IgD-negative memory B cell (primary cell): ENCODE measurements around the gene FSCN2. TPM values are rescaled to one million over a fixed set of nuclear protein-coding genes. Genes with fewer than 3 reads are reported as not detected.

ENCODE experiments used
- H3K27ac Mint-ChIP-seq, 3 donors: one replicate each; pipeline ENCODE4 v1.8.0; 2020 to 2022; ENCODE audit warnings: mild to moderate bottlenecking in 3 of 3, mixed read lengths in 3 of 3, moderate library complexity in 1 of 3
- H3K27me3 Mint-ChIP-seq: one replicate; pipeline ENCODE4 v1.8.0; 2021; ENCODE audit warnings: mixed read lengths
- H3K36me3 Mint-ChIP-seq: one replicate; pipeline ENCODE4 v1.8.0; 2020; ENCODE audit warnings: mild to moderate bottlenecking, mixed read lengths
- H3K4me1 Mint-ChIP-seq, 3 donors: one replicate each; pipeline ENCODE4 v1.8.0; 2020 to 2022; ENCODE audit warnings: mixed read lengths in 3 of 3, mild to moderate bottlenecking in 1 of 3
- H3K4me3 Mint-ChIP-seq, 4 donors: one replicate each; pipeline ENCODE4 v1.8.0; 2020 to 2022; ENCODE audit warnings: mild to moderate bottlenecking in 4 of 4, mixed read lengths in 4 of 4, moderate library complexity in 3 of 4
- H3K9me3 Mint-ChIP-seq, 3 donors: one replicate each; pipeline ENCODE4 v1.8.0; 2020 to 2021; ENCODE audit warnings: mixed read lengths in 3 of 3, mild to moderate bottlenecking in 1 of 3
- polyA plus RNA-seq: library from polyadenylated mRNA; unstranded; fragments of 300-500 nt; fragmentation: Illumina TruSeq; gene quantifications from one replicate; pipeline ENCODE4 v1.2.3, GENCODE V29; 2021

Gene FSCN2
- polyA plus RNA-seq, 1 donor from 2014 or later = 0.83 TPM

DNA sequence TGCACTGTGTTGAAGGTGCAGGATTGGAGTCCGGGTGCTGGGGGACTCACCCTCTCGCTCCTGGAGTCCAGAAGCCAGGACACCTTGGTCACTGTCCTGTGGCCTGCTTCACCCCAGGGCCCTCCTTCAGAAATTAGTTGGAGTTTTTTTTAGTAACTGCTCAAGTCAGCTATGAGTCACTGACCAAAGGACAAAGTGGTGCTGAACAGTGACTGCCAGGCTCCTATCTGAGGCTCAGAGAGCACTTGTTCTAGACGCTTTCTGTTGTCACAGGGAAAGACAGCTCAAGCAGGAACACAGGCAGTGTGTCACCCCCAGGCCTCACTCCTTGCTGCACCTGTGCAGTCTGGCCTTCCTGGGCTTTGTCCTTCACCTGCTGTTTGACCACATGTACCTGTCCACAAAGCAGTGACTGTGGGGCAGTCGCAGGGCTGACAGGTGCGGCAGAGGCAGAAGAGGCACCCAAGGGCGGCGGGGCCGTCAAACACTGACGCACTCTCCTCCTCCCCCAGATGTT is 28.1 kb downstream of the FSCN2 start:
- Mint-ChIP-seq H3K27me3 (no peaks in the 10 kb centered on the region), H3K36me3 (peaks cover 2% of the 10 kb centered on the region), H3K27ac (peak overlapping the region in 1 of 3 donors; percentile 58), H3K4me3 (peak overlapping the region in 1 of 4 donors; percentile 14), H3K9me3 (no peaks in the 10 kb centered on the region), H3K4me1 (peaks cover 21 to 27% (median 26%) of the 10 kb centered on the region in 3 donors)

DNA sequence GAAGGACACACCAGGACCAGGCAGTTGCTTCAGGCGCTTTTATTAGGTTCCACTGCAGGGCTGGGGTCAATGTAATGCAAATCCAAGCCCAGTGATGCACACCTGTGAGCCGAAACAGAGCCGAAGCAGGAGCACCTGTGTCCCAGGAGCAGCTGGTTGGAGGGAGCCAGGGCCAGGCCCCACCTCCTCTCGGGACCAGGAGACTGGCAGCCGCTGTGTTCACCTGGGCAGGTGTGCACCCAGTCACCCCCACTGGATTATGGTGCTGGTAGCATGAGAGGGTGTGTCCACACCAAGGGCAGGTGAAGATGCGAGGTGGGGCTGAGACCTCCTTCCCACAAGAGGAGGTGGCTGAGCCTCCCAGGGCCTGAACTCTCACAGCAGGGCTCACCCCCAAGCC is 28.7 kb downstream of the FSCN2 start:
- H3K36me3 Mint-ChIP-seq = peaks cover 2% of the 10 kb centered on the region
- H3K4me3 Mint-ChIP-seq = no peak overlapping the region
- peak overlapping the region; percentile 51 to 82 (median 73) for H3K27ac Mint-ChIP-seq
- H3K27me3 Mint-ChIP-seq = no peaks in the 10 kb centered on the region
- H3K4me1 Mint-ChIP-seq = peaks cover 23 to 29% (median 27%) of the 10 kb centered on the region in 3 donors
- no peaks in the 10 kb centered on the region for H3K9me3 Mint-ChIP-seq

DNA sequence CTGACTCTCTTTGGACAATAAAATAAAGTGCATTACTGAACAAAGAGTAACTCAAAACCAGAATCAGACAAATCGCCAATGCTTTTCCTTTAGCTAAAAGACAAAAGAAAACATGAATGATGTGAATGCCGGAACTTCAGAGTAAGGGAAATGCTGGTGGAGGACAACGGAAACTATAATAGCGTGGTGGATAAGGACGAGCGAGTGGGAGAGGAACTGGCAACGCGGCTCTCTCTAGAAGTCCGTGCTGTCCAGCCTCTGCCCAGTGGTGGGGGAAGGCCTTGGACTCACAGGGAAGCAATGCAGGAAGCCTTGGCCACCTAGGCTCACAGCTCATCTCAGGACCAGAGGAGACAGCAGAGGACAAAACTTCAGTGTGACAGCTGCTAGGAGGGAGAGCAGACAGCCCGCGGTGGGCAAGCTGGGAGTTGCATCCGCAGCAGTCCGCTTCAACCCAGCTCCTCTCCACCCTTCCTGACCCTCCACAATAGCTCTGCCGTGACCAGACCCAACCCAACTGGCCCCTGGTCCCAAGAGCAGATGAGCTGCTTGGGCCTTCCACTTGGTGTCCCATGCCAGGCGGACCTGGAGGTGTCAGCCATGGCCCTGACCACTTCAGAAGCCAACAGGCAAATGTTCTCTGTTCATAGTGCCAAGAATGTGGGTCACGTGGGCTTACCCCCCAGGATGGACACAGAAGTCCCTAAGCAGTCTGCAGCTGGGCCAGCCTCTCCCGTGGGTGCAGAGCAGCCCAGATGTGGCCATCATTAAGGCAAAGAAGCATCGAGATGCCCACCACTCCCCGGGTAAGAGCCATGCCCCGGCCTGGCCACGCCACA is 29.3 kb downstream of the FSCN2 start:
- H3K27ac Mint-ChIP-seq = peak overlapping the region; percentile 51 to 82 (median 73)
- H3K4me3 Mint-ChIP-seq = peak overlapping the region in 1 of 4 donors; percentile 40
- peaks cover 3% of the 10 kb centered on the region for H3K36me3 Mint-ChIP-seq
- no peaks in the 10 kb centered on the region for H3K27me3 Mint-ChIP-seq
- H3K4me1 Mint-ChIP-seq = peaks cover 23 to 31% (median 29%) of the 10 kb centered on the region in 3 donors
- H3K9me3 Mint-ChIP-seq = no peaks in the 10 kb centered on the region

DNA sequence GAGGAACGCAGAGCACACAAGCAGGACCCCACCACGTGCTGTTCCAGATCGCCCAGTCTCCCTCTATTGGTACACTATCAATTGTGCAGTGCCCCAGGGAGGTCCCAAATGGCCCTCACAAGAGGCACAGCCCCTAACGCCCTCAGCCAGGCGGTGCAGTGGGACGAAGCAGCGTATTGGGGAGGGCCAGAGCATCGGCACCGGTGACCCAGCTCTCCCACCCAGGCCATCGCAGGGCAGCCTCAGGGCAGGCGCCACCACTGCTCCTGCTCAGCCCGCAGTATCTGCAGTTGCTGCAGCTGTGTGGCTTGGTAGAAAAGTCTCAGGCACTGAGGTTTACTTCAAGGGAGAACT is 29.9 kb downstream of the FSCN2 start:
- Mint-ChIP-seq H3K27ac (no peak overlapping the region), H3K36me3 (peaks cover 4% of the 10 kb centered on the region), H3K4me3 (no peak overlapping the region), H3K9me3 (no peaks in the 10 kb centered on the region), H3K27me3 (no peaks in the 10 kb centered on the region), H3K4me1 (peaks cover 18 to 32% (median 32%) of the 10 kb centered on the region in 3 donors)

DNA sequence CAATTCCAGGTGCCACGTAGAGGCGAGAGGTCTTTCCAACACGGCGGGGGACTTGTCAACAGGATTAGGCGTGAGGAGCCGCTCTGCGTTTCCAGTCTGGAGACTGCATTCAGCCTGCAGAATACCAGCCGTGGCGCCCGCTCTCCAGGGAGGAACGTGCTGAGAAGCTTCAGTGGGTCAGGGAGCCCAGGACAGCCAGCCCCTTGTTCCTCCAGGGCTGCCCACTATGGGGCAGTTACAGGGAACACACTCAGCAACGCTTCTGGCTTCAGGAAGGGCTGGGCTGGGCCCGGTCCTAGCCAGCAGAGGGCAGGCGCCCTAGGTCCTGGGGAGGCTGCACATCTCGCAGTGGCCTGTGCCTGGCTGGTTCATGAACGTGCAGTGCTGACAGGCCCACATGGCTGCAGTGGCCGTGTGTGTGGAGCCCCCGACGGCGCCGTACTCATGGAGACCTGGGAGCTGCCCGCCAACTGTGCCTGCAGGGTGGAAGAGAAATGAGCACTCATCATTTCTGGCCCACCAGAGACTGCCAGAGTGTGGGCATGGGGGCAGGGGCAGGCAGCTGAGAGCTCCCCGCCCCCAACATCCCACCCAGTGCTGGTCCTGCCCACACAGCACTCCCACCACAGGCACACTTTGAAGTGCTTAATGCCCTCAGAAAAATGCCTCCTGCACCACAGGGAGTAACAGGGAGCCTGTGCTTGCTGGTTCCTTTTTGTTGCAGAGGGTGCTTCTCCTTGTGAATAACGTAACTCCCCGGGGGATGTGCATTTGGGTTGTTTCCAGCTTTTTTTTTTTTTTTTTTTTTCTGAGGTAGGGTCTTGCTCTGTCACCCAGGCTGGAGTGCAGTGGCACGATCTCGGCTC is 31.0 kb downstream of the FSCN2 start:
- H3K27me3 Mint-ChIP-seq = no peaks in the 10 kb centered on the region
- H3K4me3 Mint-ChIP-seq = peak overlapping the region in 1 of 4 donors; percentile 58
- no peaks in the 10 kb centered on the region for H3K9me3 Mint-ChIP-seq
- H3K36me3 Mint-ChIP-seq = peaks cover 4% of the 10 kb centered on the region
- H3K27ac Mint-ChIP-seq = no peak overlapping the region
- peaks cover 15 to 27% (median 23%) of the 10 kb centered on the region in 3 donors for H3K4me1 Mint-ChIP-seq

DNA sequence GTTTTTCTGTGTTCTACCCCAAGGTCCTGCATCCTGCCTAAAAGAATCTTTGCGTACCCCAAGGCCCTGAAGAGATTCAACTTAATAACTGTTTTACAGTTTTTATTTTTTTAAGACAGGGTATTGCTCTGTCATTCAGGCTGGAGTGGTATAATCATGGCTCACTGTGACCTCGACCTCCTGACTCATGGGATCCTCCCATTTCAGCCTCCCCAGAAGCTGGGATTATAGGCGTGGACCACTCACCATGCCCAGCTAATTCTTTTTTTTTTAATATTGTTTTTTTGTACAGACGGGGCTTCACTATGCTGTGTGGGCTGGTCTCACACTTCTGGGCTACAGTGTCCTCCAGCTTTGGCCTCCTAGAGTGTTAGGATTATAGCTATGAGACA is 33.3 kb downstream of the FSCN2 start:
- peaks cover 15 to 26% (median 20%) of the 10 kb centered on the region in 3 donors for H3K4me1 Mint-ChIP-seq
- H3K4me3 Mint-ChIP-seq = peak overlapping the region; percentile 71 to 91 (median 76)
- no peaks in the 10 kb centered on the region for H3K9me3 Mint-ChIP-seq
- H3K27me3 Mint-ChIP-seq = no peaks in the 10 kb centered on the region
- peak overlapping the region; percentile 88 to 97 (median 97) for H3K27ac Mint-ChIP-seq
- peaks cover 4% of the 10 kb centered on the region for H3K36me3 Mint-ChIP-seq

DNA sequence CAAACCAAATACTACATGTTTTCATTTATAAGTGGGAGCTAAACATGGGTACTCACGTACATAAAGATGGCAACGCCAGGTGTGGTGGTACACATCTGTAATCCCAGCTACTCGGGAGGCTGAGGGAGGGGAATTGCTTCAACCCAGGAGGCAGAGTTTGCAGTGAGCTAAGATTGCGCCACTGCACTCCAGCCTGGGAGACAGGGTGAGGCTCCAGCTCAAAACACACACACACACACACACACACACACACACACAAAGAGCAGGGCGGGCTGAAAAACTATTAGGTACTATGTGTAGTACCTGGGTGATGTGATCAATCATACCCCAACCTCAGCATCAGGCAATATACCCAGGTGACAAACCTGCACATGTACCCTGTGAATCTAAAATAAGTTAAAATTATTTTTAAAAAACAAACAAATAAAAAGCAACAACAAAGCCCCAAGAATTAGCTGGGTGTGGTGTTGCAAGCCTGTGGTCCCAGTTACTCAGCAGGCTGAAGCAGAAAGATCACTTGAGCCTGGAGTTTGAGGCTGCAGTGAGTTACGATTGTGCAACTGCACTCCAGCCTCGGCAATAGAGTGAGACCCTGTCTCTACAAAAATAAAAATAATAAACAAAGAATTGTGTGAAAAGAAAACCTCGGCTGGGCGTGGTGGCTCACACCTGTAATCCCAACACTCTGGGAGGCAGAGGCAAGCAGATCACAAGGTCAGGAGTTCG is 35.8 kb downstream of the FSCN2 start:
- H3K4me1 Mint-ChIP-seq = peaks cover 10 to 24% (median 17%) of the 10 kb centered on the region in 3 donors
- no peak overlapping the region for H3K27ac Mint-ChIP-seq
- peaks cover 2% of the 10 kb centered on the region for H3K36me3 Mint-ChIP-seq

DNA sequence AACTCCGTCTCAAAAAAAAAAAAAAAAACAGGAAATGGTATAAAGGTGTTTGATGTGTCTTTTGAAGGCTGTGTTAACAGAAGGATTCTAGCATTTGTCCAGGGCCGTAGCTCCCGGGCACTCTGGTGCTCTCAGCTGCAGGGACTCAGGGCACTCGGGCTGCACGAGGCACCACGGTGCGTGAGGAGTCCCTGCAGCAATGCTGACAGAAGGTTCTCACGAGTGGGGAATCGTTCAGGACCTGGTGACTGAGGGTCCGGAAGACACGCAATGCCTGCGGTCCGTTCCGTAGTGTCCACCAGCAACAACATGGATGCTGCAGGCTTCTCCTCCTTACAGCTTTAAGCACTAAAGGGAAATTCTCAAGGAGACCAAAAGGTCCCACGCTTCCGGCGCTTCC is 36.6 kb downstream of the FSCN2 start:
- Mint-ChIP-seq H3K4me3 (no peak overlapping the region), H3K9me3 (no peaks in the 10 kb centered on the region), H3K27me3 (no peaks in the 10 kb centered on the region), H3K36me3 (peaks cover 2% of the 10 kb centered on the region), H3K27ac (no peak overlapping the region), H3K4me1 (peaks cover 10 to 24% (median 17%) of the 10 kb centered on the region in 3 donors)

More for the DNA sequence above, 35.8 kb downstream of the FSCN2 start:
- no peaks in the 10 kb centered on the region for H3K27me3 Mint-ChIP-seq
- H3K4me3 Mint-ChIP-seq = no peak overlapping the region
- H3K9me3 Mint-ChIP-seq = no peaks in the 10 kb centered on the region

DNA sequence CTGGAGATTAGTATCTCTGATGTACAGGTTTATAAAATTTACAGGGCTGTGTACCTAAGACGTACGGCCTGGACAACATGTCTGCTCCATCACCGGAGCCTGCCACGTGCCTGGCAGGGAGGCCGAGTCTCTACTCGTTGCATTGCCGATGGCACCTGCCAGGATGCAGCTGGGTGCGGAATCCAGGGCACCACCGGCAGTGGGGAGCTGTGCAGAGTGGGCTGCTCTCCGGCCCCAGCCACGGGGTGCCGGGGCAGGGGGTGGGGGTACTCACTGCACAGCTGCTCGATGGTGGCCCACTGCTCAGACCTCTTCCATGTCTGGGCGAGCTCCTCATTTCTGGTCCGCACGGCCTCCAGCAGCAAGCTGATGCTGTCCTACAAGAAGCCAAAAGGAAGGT is 37.1 kb downstream of the FSCN2 start:
- H3K27me3 Mint-ChIP-seq = no peaks in the 10 kb centered on the region
- H3K9me3 Mint-ChIP-seq = no peaks in the 10 kb centered on the region
- H3K4me1 Mint-ChIP-seq = peaks cover 10 to 24% (median 17%) of the 10 kb centered on the region in 3 donors
- H3K27ac Mint-ChIP-seq = no peak overlapping the region
- peaks cover 2% of the 10 kb centered on the region for H3K36me3 Mint-ChIP-seq
- H3K4me3 Mint-ChIP-seq = peak overlapping the region in 1 of 4 donors; percentile 66

DNA sequence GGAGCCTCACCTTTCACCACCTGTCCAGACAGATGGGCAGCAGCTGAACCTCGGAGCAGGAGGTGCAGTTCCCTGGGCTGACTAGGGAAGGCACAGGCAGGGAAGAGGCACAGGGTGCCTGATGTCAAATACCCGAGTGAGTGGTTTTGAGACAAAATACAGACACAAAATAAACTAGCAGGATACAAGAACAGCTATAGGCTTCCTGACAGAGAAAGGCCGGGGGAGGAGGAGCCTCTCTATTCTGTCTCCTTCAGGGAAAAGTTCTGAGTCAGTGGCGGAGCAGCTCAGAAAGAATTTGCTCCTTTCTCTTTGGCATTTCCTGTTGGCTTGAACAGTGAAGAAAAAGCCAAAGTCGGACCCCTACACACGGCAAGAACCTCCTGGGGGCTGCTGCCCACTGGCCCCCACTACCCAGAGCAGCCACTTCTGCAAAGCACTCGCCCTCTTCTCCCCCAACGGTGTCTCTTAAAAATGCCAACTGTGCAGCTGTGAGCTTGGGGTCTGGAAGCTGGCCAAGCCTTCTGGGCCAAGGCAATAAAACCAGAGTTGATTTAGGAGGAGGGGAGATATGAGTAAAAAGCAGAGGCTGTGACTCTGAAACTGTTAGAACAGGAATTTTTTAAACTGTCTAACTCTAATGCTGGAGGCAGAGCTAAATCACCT is 38.4 kb downstream of the FSCN2 start:
- H3K27me3 Mint-ChIP-seq = no peaks in the 10 kb centered on the region
- no peak overlapping the region for H3K4me3 Mint-ChIP-seq
- H3K9me3 Mint-ChIP-seq = no peaks in the 10 kb centered on the region
- peaks cover 0 to 12% (median 6%) of the 10 kb centered on the region in 3 donors for H3K4me1 Mint-ChIP-seq
- no peak overlapping the region for H3K27ac Mint-ChIP-seq
- peaks cover 2% of the 10 kb centered on the region for H3K36me3 Mint-ChIP-seq

DNA sequence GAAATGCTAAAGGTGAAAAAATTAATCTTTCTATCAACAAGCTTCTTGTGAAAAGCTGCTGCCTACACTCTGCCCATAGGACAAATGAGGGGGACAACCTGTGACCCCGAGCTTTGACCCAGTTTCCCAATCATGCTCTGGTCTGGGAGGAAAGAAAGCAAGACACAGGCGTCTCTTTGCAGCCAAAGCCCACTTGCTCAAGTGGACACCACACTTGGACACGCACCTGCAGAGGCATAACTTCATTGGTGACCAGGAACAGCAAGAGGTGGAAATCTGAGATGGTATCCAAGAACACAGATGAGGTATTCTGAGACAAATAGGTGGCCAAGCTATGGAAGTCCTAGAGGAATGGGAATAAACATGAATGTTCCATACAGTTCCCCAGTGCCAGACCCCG is 39.0 kb downstream of the FSCN2 start:
- Mint-ChIP-seq H3K27me3 (no peaks in the 10 kb centered on the region), H3K27ac (no peak overlapping the region), H3K4me1 (peaks cover 0 to 12% (median 4%) of the 10 kb centered on the region in 3 donors), H3K36me3 (peaks cover 2% of the 10 kb centered on the region), H3K4me3 (no peak overlapping the region), H3K9me3 (no peaks in the 10 kb centered on the region)

DNA sequence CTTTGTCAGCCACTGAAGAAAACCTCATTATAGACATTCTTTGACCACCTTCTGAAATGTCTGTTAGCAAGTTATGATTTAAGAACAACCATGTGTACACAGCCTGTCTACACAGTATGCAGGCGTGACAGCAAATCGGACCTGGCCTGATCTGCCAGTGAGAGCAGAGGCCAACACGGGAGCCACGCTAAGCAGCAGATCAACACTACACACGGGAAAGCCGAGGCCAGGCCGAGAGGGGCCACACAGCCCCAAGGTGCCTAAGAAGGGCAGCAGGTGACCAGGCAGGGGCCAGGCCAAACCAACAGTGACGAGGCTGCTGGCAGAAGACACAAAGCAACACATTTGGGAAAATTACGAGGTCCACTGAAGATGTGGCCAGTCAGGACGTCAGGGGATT is 40.2 kb downstream of the FSCN2 start:
- Mint-ChIP-seq H3K27ac (no peak overlapping the region), H3K9me3 (no peaks in the 10 kb centered on the region), H3K4me3 (no peak overlapping the region), H3K36me3 (no peaks in the 10 kb centered on the region), H3K4me1 (peaks cover 0 to 6% (median 0%) of the 10 kb centered on the region in 3 donors), H3K27me3 (no peaks in the 10 kb centered on the region)

DNA sequence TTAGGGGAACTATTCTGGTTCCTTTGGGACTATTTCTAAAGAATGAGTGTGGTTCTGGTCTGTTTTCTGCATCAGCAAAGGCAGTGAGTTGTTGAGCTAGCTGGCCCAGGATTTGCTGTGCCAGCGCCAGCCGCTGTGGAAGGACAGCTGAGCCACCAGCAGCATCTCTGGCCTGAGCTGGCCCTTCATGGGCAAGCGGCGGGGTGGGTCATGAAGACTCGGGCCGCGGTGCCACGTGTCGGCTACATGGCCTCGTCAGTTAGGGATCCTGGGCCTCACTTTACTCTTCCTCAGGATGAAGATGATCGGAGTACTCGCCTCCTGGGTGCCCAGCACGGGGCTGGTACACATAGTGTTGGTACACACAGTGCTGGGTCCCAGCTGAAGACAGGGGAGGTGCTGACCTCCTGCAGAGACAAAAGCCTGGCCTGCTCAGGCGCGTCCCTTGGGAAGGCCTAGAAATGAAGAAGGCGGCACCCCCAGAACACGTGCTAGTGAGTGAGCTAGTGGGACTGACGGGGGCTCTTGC is 41.9 kb downstream of the FSCN2 start:
- H3K4me3 Mint-ChIP-seq = no peak overlapping the region
- no peaks in the 10 kb centered on the region for H3K9me3 Mint-ChIP-seq
- no peak overlapping the region for H3K27ac Mint-ChIP-seq
- no peaks in the 10 kb centered on the region for H3K27me3 Mint-ChIP-seq
- peaks cover 0 to 4% (median 0%) of the 10 kb centered on the region in 3 donors for H3K4me1 Mint-ChIP-seq
- H3K36me3 Mint-ChIP-seq = no peaks in the 10 kb centered on the region

DNA sequence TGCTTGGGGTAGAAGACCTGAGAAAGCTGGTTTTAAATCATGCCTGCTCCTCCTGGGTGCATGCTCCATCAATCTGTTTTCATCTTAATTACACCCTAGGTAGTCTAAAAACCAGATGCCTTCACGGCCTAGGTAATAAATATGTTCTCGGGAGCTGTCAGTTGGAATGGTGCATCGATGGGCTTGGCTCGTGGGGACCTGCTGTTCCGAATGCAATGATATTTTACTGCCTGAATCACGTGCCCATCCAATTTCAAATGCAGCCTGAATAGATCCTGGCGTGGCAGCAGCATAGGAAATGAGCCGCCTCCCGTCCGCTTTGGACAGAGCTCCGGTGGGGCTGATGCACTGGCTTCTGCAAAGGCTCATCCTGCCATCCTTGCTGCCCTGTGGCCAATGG is 42.8 kb downstream of the FSCN2 start:
- no peaks in the 10 kb centered on the region for H3K9me3 Mint-ChIP-seq
- no peaks in the 10 kb centered on the region for H3K27me3 Mint-ChIP-seq
- H3K27ac Mint-ChIP-seq = no peak overlapping the region
- H3K4me3 Mint-ChIP-seq = no peak overlapping the region
- no peaks in the 10 kb centered on the region for H3K36me3 Mint-ChIP-seq
- H3K4me1 Mint-ChIP-seq = peaks cover 0 to 5% (median 0%) of the 10 kb centered on the region in 3 donors
